Measurements from ENCODE around the gene BLNK. TPM values are rescaled to one million over a fixed set of nuclear protein-coding genes. Genes with fewer than 3 reads are reported as not detected.

BLNK gene
- total RNA-seq, 1 experiment from 2014 or later: 1.1 TPM

DNA sequence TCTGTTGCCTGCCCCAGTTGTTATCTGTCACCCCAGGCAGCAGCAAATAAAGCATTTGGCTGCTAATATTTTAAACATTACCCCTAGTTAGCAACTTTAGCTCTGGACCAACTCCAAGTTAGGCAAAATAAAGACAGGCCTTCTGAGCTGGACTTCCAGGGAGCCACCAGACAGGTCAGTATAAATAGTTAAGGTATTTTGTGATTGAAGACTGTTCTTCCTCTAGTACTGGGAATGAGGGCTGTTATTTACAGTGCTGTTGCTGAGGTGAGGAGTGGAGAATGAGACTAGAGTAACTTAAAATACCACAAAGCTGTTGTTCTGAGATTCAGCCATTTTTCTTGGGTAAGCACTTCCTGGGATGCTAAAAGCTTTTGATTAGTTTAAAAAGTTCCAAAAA, 101.1 kb downstream of the BLNK start:
- Mint-ChIP-seq H3K27me3 (ENCODE audit: insufficient read depth, unreplicated experiment) (no peaks in the 10 kb centered on the region), H3K4me1 (ENCODE audit: insufficient read depth, unreplicated experiment) (no peaks in the 10 kb centered on the region), H3K4me3 (ENCODE audit: unreplicated experiment) (no peak overlapping the region), H3K9me3 (ENCODE audit: unreplicated experiment) (peaks cover 19% of the 10 kb centered on the region), H3K27ac (ENCODE audit: low read depth, unreplicated experiment) (no peak overlapping the region), H3K36me3 (ENCODE audit: insufficient read depth, unreplicated experiment) (no peaks in the 10 kb centered on the region)
- no TSS peak for BruUV-seq (replicated peaks)
- ChIA-PET POLR2A (interaction anchor here (0.6 kb wide), 1 partner anchor 17 kb away, joined by 3 read pairs; no protein-coding TSS in a partner anchor), CTCF (no interaction called here)
- TF ChIP-seq, protein P1, sequence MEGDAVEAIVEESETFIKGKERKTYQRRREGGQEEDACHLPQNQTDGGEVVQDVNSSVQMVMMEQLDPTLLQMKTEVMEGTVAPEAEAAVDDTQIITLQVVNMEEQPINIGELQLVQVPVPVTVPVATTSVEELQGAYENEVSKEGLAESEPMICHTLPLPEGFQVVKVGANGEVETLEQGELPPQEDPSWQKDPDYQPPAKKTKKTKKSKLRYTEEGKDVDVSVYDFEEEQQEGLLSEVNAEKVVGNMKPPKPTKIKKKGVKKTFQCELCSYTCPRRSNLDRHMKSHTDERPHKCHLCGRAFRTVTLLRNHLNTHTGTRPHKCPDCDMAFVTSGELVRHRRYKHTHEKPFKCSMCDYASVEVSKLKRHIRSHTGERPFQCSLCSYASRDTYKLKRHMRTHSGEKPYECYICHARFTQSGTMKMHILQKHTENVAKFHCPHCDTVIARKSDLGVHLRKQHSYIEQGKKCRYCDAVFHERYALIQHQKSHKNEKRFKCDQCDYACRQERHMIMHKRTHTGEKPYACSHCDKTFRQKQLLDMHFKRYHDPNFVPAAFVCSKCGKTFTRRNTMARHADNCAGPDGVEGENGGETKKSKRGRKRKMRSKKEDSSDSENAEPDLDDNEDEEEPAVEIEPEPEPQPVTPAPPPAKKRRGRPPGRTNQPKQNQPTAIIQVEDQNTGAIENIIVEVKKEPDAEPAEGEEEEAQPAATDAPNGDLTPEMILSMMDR (IDR thresholded peaks at IDR 0.05; ENCODE audit: unreplicated experiment): no peak
- DNase-seq (ENCODE audit: unreplicated experiment): no peak
- intact Hi-C loops (cut with micrococcal nuclease): no loop called here

DNA sequence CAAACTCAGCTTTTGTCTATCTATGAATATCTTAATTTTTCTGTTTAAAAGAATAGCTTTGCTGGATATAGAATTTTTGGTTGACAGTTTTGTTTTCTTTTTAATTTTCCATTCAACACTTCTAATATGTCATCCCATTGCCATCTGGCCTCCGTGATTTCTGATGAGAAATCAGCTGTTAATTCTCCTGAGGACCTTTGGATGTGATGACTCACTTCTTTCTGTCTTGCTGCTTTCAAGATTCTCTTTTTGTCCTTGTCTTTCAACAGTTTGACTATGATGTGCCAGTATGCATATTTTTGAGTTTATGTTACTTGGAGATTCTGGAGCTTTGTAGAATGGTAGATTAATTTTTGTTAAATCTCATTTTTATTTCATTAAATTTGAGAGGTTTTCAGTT, 102.8 kb downstream of the BLNK start:
- CTCF ChIA-PET: no interaction called here

DNA sequence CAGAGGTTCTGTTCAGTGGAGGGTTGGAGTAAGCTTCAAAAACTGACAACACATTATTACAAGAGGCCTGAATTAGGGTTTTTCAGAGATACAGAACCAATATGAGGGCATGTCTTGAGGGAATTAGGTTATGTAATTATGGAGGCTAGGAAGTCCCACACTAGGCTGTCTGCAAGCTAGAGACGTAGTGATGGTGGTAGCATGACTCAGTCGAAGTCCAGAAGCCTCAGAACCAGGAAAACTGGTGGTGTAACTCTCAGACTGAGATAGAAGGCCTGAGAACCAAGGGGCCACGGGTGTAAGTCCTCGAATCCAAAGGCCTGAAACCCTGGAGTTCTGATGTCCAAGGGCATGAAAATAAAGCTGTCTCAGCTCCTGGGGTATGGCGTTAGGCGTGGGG, 105.6 kb downstream of the BLNK start:
- no peaks in the 10 kb centered on the region for H3K27me3 Mint-ChIP-seq (ENCODE audit: insufficient read depth, unreplicated experiment)
- H3K36me3 Mint-ChIP-seq (ENCODE audit: insufficient read depth, unreplicated experiment): no peaks in the 10 kb centered on the region
- H3K9me3 Mint-ChIP-seq (ENCODE audit: unreplicated experiment): peaks cover 9% of the 10 kb centered on the region
- no peak overlapping the region for H3K4me3 Mint-ChIP-seq (ENCODE audit: unreplicated experiment)
- H3K27ac Mint-ChIP-seq (ENCODE audit: low read depth, unreplicated experiment): no peak overlapping the region
- no peaks in the 10 kb centered on the region for H3K4me1 Mint-ChIP-seq (ENCODE audit: insufficient read depth, unreplicated experiment)
- BruUV-seq (replicated peaks): no TSS peak
- intact Hi-C loops (cut with micrococcal nuclease): no loop called here
- CTCF ChIA-PET: interaction anchor here (0.7 kb wide), 1 partner anchor 1659 kb away, joined by 3 read pairs; no protein-coding TSS in a partner anchor
- POLR2A ChIA-PET: no interaction called here
- DNase-seq (ENCODE audit: unreplicated experiment): no peak
- TF ChIP-seq, protein P1 (IDR thresholded peaks at IDR 0.05; ENCODE audit: unreplicated experiment): no peak

More for the DNA sequence above, 102.8 kb downstream of the BLNK start:
- no peak overlapping the region for H3K4me3 Mint-ChIP-seq (ENCODE audit: unreplicated experiment)
- no peaks in the 10 kb centered on the region for H3K27me3 Mint-ChIP-seq (ENCODE audit: insufficient read depth, unreplicated experiment)
- no peak overlapping the region for H3K27ac Mint-ChIP-seq (ENCODE audit: low read depth, unreplicated experiment)
- POLR2A ChIA-PET: interaction anchor here (0.5 to 1.0 kb wide), 2 partner anchors 38 to 97 kb away, joined by 3 read pairs; no protein-coding TSS in a partner anchor
- no peaks in the 10 kb centered on the region for H3K4me1 Mint-ChIP-seq (ENCODE audit: insufficient read depth, unreplicated experiment)
- intact Hi-C loops (cut with micrococcal nuclease): no loop called here
- H3K36me3 Mint-ChIP-seq (ENCODE audit: insufficient read depth, unreplicated experiment): no peaks in the 10 kb centered on the region
- TF ChIP-seq, protein P1 (IDR thresholded peaks at IDR 0.05; ENCODE audit: unreplicated experiment): no peak
- no TSS peak for BruUV-seq (replicated peaks)
- peaks cover 16% of the 10 kb centered on the region for H3K9me3 Mint-ChIP-seq (ENCODE audit: unreplicated experiment)
- no peak for DNase-seq (ENCODE audit: unreplicated experiment)

DNA sequence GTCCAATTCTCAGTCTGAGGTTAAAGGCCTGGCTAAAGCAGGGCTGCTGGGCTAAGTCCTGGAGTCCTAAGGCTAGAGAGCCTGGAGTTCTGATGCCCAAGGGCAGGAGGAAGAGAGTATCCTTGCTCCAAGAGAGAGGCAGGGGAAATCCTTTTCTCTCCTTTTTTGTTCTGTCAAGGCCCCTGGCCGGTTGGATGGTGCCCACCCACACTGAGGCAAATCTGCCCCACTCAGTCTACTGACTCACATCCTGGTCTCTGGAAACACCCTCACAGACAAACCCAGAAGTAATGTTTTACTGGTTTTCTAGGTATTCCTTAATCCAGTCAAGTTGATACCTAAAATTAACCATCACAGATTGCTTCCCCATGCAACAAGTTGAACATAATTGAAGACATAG, 118.3 kb downstream of the BLNK start:
- H3K27ac Mint-ChIP-seq (ENCODE audit: low read depth, unreplicated experiment): no peak overlapping the region
- H3K9me3 Mint-ChIP-seq (ENCODE audit: unreplicated experiment): no peaks in the 10 kb centered on the region
- TF ChIP-seq, protein P1 (IDR thresholded peaks at IDR 0.05; ENCODE audit: unreplicated experiment): no peak
- H3K27me3 Mint-ChIP-seq (ENCODE audit: insufficient read depth, unreplicated experiment): no peaks in the 10 kb centered on the region
- intact Hi-C loops (cut with micrococcal nuclease): no loop called here
- H3K4me3 Mint-ChIP-seq (ENCODE audit: unreplicated experiment): no peak overlapping the region
- ChIA-PET POLR2A (no interaction called here), CTCF (interaction anchor here (0.6 kb wide), 1 partner anchor 1624 kb away, joined by 5 read pairs; no protein-coding TSS in a partner anchor)
- BruUV-seq (replicated peaks): no TSS peak
- H3K36me3 Mint-ChIP-seq (ENCODE audit: insufficient read depth, unreplicated experiment): peaks cover 67% of the 10 kb centered on the region
- H3K4me1 Mint-ChIP-seq (ENCODE audit: insufficient read depth, unreplicated experiment): no peaks in the 10 kb centered on the region
- DNase-seq (ENCODE audit: unreplicated experiment): no peak

Measured in MCF 10A (cell line).